DMS79 treated with DMSO at 0.1 percent for 48 hours (cell line): Measurements from ENCODE around the gene FAM13A.
"Not testable (repeated sequence)": the region's sequence is repeated elsewhere in the genome, so short reads cannot be mapped to it uniquely, and the experiment has no call there.

Source experiments
- DNase-seq: peaks from one replicate; lab custom pipeline; 2025; lab: John Stamatoyannopoulos, UW

The FAM13A gene

GRCh38 chr4:88958080-88958479 lies 98.9 kb downstream of the FAM13A start:
- peak; percentile 51 for DNase-seq

GRCh38 chr4:88957570-88957969 lies 99.4 kb downstream of the FAM13A start:
- DNase-seq: no peak

GRCh38 chr4:88955580-88956380 lies 101.2 kb downstream of the FAM13A start:
- DNase-seq: no peak

GRCh38 chr4:88953400-88953799 lies 103.6 kb downstream of the FAM13A start:
- no peak for DNase-seq

GRCh38 chr4:88952081-88952480 lies 104.9 kb downstream of the FAM13A start:
- no peak for DNase-seq

- peak; percentile 90 for DNase-seq
These were observed 107.4 kb downstream of the FAM13A start for GRCh38 chr4:88949605-88950004.

GRCh38 chr4:88940506-88940905 lies 116.5 kb downstream of the FAM13A start:
- DNase-seq: no peak

GRCh38 chr4:88939697-88940096 lies 117.3 kb downstream of the FAM13A start:
- no peak for DNase-seq

GRCh38 chr4:88938138-88938537 lies 118.8 kb downstream of the FAM13A start:
- DNase-seq: peak; percentile 26

- DNase-seq: no peak
These were observed 119.9 kb downstream of the FAM13A start for GRCh38 chr4:88937081-88937480.

- DNase-seq: peak; percentile 84
These were observed 123.4 kb downstream of the FAM13A start for GRCh38 chr4:88933414-88934160.

- no peak for DNase-seq
These were observed 128.1 kb downstream of the FAM13A start for GRCh38 chr4:88928852-88929251.

GRCh38 chr4:88927420-88927819 lies 129.6 kb downstream of the FAM13A start:
- no peak for DNase-seq

GRCh38 chr4:88919056-88919455 lies 137.9 kb downstream of the FAM13A start:
- DNase-seq: no peak

- not testable (repeated sequence) for DNase-seq
These were observed 143.8 kb downstream of the FAM13A start for GRCh38 chr4:88913181-88913580.

GRCh38 chr4:88911246-88912212 lies 145.5 kb downstream of the FAM13A start:
- no peak for DNase-seq

GRCh38 chr4:88910101-88910500 lies 146.9 kb downstream of the FAM13A start:
- DNase-seq: no peak

GRCh38 chr4:88908521-88908920 lies 148.5 kb downstream of the FAM13A start:
- no peak for DNase-seq

- no peak for DNase-seq
These were observed 149.0 kb downstream of the FAM13A start for GRCh38 chr4:88908003-88908402.

GRCh38 chr4:88907478-88907877 lies 149.5 kb downstream of the FAM13A start:
- DNase-seq: no peak

- DNase-seq: not testable (repeated sequence)
These were observed 152.7 kb downstream of the FAM13A start for GRCh38 chr4:88904240-88904639.

- DNase-seq: no peak
These were observed 156.6 kb downstream of the FAM13A start for GRCh38 chr4:88900432-88900831.
